Neural cell (in vitro differentiated cells): ENCODE measurements around the gene TSPEAR. TPM values are rescaled to one million over a fixed set of nuclear protein-coding genes. Genes with fewer than 3 reads are reported as not detected.
A peak's percentile ranks its signal among the peaks of the same experiment; 100 is the strongest.

Experiments
- H2AFZ ChIP-seq: fragments of 200-600, 300-800 bp; sonication (generic), shearing (Covaris generic); 2 replicates; pipeline ENCODE4 v1.6.0; 2014; ENCODE audit warnings: low read depth, mild to moderate bottlenecking, antibody characterized with exemption, low read length, moderate library complexity
- H3F3A ChIP-seq: fragments of 200-600 bp; shearing (Covaris generic); 2 replicates; pipeline ENCODE4 v1.6.1; 2016; ENCODE audit warnings: mild to moderate bottlenecking, moderate library complexity, mixed read lengths, antibody characterized with exemption, low read length; ENCODE audit not compliant: insufficient read depth, poor library complexity, severe bottlenecking
- H3K27ac ChIP-seq: fragments of 200-600, 300-800 bp; sonication (generic), shearing (Covaris generic); 2 replicates; pipeline ENCODE4 v1.5.1; 2014; ENCODE audit warnings: mild to moderate bottlenecking, low read length, moderate library complexity
- H3K27me3 ChIP-seq: fragments of 300-800, 200-600 bp; sonication (generic), shearing (Covaris generic); 2 replicates; pipeline ENCODE4 v1.6.0; 2014; ENCODE audit warnings: mild to moderate bottlenecking, low read depth, low read length, moderate library complexity; ENCODE audit not compliant: insufficient read depth
- H3K36me3 ChIP-seq: fragments of 300-800, 200-600 bp; sonication (generic), shearing (Covaris generic); 2 replicates; pipeline ENCODE4 v1.5.1; 2014; ENCODE audit warnings: mild to moderate bottlenecking, antibody characterized with exemption, low read length, moderate library complexity; ENCODE audit not compliant: insufficient read depth
- H3K4me2 ChIP-seq: fragments of 300-800, 200-600 bp; sonication (generic), shearing (Covaris generic); 2 replicates; pipeline ENCODE4 v1.6.0; 2014; ENCODE audit warnings: mild to moderate bottlenecking, low read length
- H3K4me3 ChIP-seq: fragments of 300-800, 200-600 bp; sonication (generic), shearing (Covaris generic); 2 replicates; pipeline ENCODE4 v1.5.1; 2014; ENCODE audit warnings: mild to moderate bottlenecking, low read length, moderate library complexity
- H3K79me2 ChIP-seq: fragments of 200-600 bp; shearing (Covaris generic); replicated peaks from 2 replicates; pipeline ENCODE4 v1.6.0; 2014; ENCODE audit warnings: mild to moderate bottlenecking, low read length, moderate library complexity; ENCODE audit not compliant: insufficient read depth
- H3K9ac ChIP-seq: fragments of 300-800, 200-600 bp; sonication (generic), shearing (Covaris generic); 2 replicates; pipeline ENCODE4 v1.6.1; 2016; ENCODE audit warnings: mild to moderate bottlenecking, low read length, mixed read lengths
- H3K9me2 ChIP-seq: fragments of 200-600 bp; shearing (Covaris generic); 2 replicates; pipeline ENCODE4 v1.6.1; 2016; ENCODE audit warnings: mild to moderate bottlenecking, low read length, mixed read lengths; ENCODE audit not compliant: insufficient read depth
- H3K9me3 ChIP-seq: fragments of 200-600, 300-800 bp; sonication (generic), shearing (Covaris generic); 2 replicates; pipeline ENCODE4 v1.6.1; 2016; ENCODE audit warnings: mild to moderate bottlenecking, mixed run types, low read length, moderate library complexity, mixed read lengths
- H4K20me1 ChIP-seq: fragments of 200-600 bp; shearing (Covaris generic); 2 replicates; pipeline ENCODE4 v1.6.1; 2016; ENCODE audit warnings: mild to moderate bottlenecking, mixed run types; ENCODE audit not compliant: insufficient read depth
- EP300 ChIP-seq: fragments of 450-650 bp; conservative IDR thresholded peaks from 2 replicates; pipeline ENCODE4 v1.6.1; 2014; ENCODE audit warnings: antibody characterized with exemption, mild to moderate bottlenecking, moderate library complexity; ENCODE audit not compliant: poor library complexity, severe bottlenecking
- EZH2 ChIP-seq: fragments of 200-600, 300-800 bp; shearing (Covaris generic), sonication (generic); IDR thresholded peaks from 2 replicates; pipeline ENCODE4 v1.6.1; 2014; ENCODE audit warnings: antibody characterized with exemption, low read length, borderline replicate concordance, mild to moderate bottlenecking; ENCODE audit not compliant: insufficient read depth, poor library complexity, severe bottlenecking
- MXI1 ChIP-seq: fragments of 450-650 bp; conservative IDR thresholded peaks from 2 replicates; pipeline ENCODE4 v1.6.1; 2014; ENCODE audit warnings: antibody characterized with exemption, mild to moderate bottlenecking; ENCODE audit not compliant: poor library complexity, severe bottlenecking
- POLR2AphosphoS5 ChIP-seq: IDR thresholded peaks from 2 replicates; pipeline ENCODE4 v1.6.1; 2012
- SMC3 ChIP-seq: fragments of 450-650 bp; conservative IDR thresholded peaks from 2 replicates; pipeline ENCODE4 v1.6.1; 2014; ENCODE audit warnings: antibody characterized with exemption, mild to moderate bottlenecking, moderate library complexity; ENCODE audit not compliant: poor library complexity
- TAF1 ChIP-seq: IDR thresholded peaks from 2 replicates; pipeline ENCODE4 v1.6.1; 2012; ENCODE audit warnings: low read depth
- polyA plus RNA-seq: library from polyadenylated mRNA; depleted of rRNA; stranded (reverse); fragments of >200 nt; gene quantifications from 2 replicates; pipeline ENCODE4 v1.2.3, GENCODE V29; 2014
- TF ChIP-seq, protein P1 (sequence below): fragments of 450-650 bp; IDR thresholded peaks from 2 replicates; pipeline ENCODE4 v1.5.1; 2014; ENCODE audit warnings: antibody characterized with exemption, mild to moderate bottlenecking, moderate library complexity; ENCODE audit not compliant: poor library complexity, severe bottlenecking
- TF ChIP-seq, protein P2 (sequence below): IDR thresholded peaks from 2 replicates; pipeline ENCODE4 v1.6.1; 2012; ENCODE audit warnings: borderline replicate concordance

The TSPEAR gene
- polyA plus RNA-seq, 1 donor from 2014 or later, result 0.19 TPM

DNA sequence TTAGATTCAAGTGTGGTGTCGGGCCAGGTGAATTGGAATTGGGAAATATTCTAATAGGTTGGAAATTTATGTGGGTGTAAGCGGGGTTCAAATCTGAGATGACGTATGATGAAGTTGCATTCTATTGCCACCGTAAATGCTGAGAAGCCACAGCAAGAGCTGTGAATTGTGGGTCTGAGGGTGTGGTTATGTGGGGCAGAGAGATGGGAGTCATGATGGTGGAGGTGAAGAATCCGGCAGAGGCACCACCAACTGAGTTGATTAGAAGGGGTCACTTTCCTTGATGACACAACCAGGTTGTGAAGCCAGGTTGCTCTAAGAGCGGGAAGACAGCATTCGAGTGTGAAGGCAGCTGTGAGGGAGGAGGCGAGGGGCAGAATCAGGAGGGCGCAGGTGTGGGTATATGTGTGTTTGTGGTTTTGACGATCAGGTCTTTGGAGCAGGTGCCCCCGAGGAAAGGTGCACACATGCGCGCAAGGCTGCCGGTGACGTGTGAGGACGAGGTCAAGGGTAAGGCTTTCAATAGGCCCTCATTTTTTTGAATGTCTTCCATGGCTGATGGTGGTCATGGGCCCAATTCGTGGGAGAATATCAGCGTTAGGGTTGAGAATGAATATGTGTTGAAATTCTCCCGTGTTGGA, 237.3 kb downstream of the TSPEAR start:
- Histone ChIP-seq H3K79me2 (no peaks in the 10 kb centered on the region), H2AFZ (no peak overlapping the region), H3K9ac (no peak overlapping the region), H3F3A (no peaks in the 10 kb centered on the region), H3K9me3 (no peaks in the 10 kb centered on the region), H4K20me1 (no peaks in the 10 kb centered on the region), H3K27me3 (no peaks in the 10 kb centered on the region), H3K4me3 (no peak overlapping the region), H3K36me3 (no peaks in the 10 kb centered on the region), H3K9me2 (no peaks in the 10 kb centered on the region), H3K27ac (no peak overlapping the region), H3K4me2 (no peak overlapping the region)
- TF ChIP-seq, protein P1, sequence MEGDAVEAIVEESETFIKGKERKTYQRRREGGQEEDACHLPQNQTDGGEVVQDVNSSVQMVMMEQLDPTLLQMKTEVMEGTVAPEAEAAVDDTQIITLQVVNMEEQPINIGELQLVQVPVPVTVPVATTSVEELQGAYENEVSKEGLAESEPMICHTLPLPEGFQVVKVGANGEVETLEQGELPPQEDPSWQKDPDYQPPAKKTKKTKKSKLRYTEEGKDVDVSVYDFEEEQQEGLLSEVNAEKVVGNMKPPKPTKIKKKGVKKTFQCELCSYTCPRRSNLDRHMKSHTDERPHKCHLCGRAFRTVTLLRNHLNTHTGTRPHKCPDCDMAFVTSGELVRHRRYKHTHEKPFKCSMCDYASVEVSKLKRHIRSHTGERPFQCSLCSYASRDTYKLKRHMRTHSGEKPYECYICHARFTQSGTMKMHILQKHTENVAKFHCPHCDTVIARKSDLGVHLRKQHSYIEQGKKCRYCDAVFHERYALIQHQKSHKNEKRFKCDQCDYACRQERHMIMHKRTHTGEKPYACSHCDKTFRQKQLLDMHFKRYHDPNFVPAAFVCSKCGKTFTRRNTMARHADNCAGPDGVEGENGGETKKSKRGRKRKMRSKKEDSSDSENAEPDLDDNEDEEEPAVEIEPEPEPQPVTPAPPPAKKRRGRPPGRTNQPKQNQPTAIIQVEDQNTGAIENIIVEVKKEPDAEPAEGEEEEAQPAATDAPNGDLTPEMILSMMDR, result no peak
- no peak for TF ChIP-seq MXI1
- no peak for TF ChIP-seq TAF1
- no peak for TF ChIP-seq POLR2AphosphoS5
- TF ChIP-seq SMC3, result no peak
- TF ChIP-seq, protein P2, sequence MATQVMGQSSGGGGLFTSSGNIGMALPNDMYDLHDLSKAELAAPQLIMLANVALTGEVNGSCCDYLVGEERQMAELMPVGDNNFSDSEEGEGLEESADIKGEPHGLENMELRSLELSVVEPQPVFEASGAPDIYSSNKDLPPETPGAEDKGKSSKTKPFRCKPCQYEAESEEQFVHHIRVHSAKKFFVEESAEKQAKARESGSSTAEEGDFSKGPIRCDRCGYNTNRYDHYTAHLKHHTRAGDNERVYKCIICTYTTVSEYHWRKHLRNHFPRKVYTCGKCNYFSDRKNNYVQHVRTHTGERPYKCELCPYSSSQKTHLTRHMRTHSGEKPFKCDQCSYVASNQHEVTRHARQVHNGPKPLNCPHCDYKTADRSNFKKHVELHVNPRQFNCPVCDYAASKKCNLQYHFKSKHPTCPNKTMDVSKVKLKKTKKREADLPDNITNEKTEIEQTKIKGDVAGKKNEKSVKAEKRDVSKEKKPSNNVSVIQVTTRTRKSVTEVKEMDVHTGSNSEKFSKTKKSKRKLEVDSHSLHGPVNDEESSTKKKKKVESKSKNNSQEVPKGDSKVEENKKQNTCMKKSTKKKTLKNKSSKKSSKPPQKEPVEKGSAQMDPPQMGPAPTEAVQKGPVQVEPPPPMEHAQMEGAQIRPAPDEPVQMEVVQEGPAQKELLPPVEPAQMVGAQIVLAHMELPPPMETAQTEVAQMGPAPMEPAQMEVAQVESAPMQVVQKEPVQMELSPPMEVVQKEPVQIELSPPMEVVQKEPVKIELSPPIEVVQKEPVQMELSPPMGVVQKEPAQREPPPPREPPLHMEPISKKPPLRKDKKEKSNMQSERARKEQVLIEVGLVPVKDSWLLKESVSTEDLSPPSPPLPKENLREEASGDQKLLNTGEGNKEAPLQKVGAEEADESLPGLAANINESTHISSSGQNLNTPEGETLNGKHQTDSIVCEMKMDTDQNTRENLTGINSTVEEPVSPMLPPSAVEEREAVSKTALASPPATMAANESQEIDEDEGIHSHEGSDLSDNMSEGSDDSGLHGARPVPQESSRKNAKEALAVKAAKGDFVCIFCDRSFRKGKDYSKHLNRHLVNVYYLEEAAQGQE, result no peak

DNA sequence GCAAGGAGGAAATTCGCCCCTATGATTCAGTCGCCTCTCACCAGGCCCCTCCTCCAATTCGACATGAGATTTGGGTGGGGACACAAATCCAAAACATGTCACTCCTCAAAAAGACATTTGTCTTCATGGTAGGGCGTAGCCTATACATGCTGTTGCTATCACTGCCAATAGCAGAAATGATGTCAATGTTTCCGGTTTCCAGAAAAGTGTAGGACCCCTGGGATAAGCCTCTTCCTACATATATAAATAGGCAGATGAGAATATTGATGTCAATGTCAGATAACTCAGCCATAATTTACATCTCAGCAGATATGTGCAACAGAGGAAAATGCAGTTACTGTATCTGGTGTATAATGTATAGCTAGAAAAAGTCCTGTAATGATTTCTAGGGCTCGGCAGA, 239.4 kb downstream of the TSPEAR start:
- no peak overlapping the region for H3K4me3 ChIP-seq
- H3F3A ChIP-seq, result no peaks in the 10 kb centered on the region
- no peaks in the 10 kb centered on the region for H4K20me1 ChIP-seq
- H3K27me3 ChIP-seq, result no peaks in the 10 kb centered on the region
- H3K9me2 ChIP-seq, result no peaks in the 10 kb centered on the region
- H2AFZ ChIP-seq, result no peak overlapping the region
- peak overlapping the region; percentile 66 for H3K27ac ChIP-seq
- H3K9ac ChIP-seq, result peak overlapping the region; percentile 22
- H3K4me2 ChIP-seq, result no peak overlapping the region
- H3K9me3 ChIP-seq, result no peaks in the 10 kb centered on the region
- TF ChIP-seq, protein P2, result no peak
- TF ChIP-seq EP300, result peak; percentile 51
- no peak for TF ChIP-seq TAF1
- TF ChIP-seq EZH2, result no peak
- peak; percentile 58 for TF ChIP-seq POLR2AphosphoS5
- no peaks in the 10 kb centered on the region for H3K79me2 ChIP-seq
- H3K36me3 ChIP-seq, result no peaks in the 10 kb centered on the region
